SK-N-MC (cell line): ENCODE measurements around the gene HIRA.

Experiments
- EZH2 ChIP-seq: fragments of 200-600 bp; sonication (generic); IDR thresholded peaks from one replicate; pipeline ENCODE4 v1.6.1; 2017; ENCODE audit warnings: antibody characterized with exemption
- POLR2AphosphoS5 ChIP-seq: IDR thresholded peaks from 2 replicates; pipeline ENCODE4 v1.6.1; 2012; ENCODE audit warnings: mild to moderate bottlenecking, low read depth, low read length, borderline replicate concordance

DNA sequence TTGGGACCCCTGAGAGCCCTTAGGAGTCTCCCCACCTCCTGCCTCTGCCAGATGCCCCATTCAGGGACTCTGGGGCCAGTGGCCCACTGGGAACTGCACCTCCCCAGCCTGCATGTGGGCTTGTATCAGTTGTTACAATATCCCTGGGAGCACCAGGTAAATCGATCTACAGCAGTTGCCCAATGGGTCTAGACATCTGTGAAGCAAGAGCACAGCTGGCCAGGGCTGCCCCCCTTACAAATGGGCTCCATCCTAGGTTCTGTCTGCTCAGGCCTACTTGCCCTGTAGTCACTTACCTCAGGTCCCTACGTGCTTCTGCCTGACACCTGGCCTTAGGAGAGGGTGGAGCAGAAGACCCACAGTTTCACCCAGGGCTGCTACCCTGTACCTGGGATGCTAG, 62.7 kb downstream of the HIRA start:
- no peak for TF ChIP-seq POLR2AphosphoS5
- no peak for TF ChIP-seq EZH2
